K562 (cell line): ENCODE data around the gene PCSK2. TPM values are rescaled to one million over a fixed set of nuclear protein-coding genes. Genes with fewer than 3 reads are reported as not detected.

Source experiments
- ATAC-seq: fragments of 200-7000 bp; cut with Tn5 transposase; 3 replicates; pipeline ENCODE4 v1.9.1; 2020; ENCODE audit warnings: moderate library complexity
- BruUV-seq: library from RNA; stranded (reverse); fragments of 400-500 nt; replicated peaks from 2 replicates; lab custom pipeline; 2021; lab: Mats Ljungman, UMichigan
- CTCF ChIA-PET: fragments of 300-600 bp; formaldehyde crosslinking; extraction: SDS; loops from one replicate; lab custom pipeline; 2021; ENCODE audit warnings: low intra/inter-chr PET ratio; lab: Yijun Ruan, JAX
- POLR2A ChIA-PET: fragments of 300-600, 350-650 bp; sonication (Branson Sonifier 250); formaldehyde crosslinking; extraction: SDS; loops from one replicate; lab custom pipeline; 2021; ENCODE audit warnings: antibody characterized with exemption, inconsistent platforms; lab: Yijun Ruan, JAX
- DNase-seq, 4 experiments: peaks; one replicate each; pipeline versions ENCODE4 v3.0.0 to v3.0.0-alpha.2; 2011 to 2018; ENCODE audit warnings: low spot score in 3 of 4, mixed read lengths in 3 of 4; ENCODE audit errors: extremely low read depth in 1 of 4
- FAIRE-seq: peaks from 2 replicates; lab custom pipeline; 2011; peaks lifted over from hg19 to GRCh38; lab: Jason Lieb, UNC
- H2AFZ ChIP-seq: 2 replicates; pipeline ENCODE4 v1.6.0; 2011; ENCODE audit warnings: low read depth, low read length, control low read depth, inconsistent platforms
- H3K27ac ChIP-seq: fragments of 200-600 bp; 3 replicates; pipeline ENCODE4 v1.8.0; 2011; ENCODE audit warnings: low read depth, mild to moderate bottlenecking, control low read depth, inconsistent platforms, low read length, moderate library complexity, mixed read lengths; ENCODE audit errors: extremely low read depth
- H3K27me3 ChIP-seq, 2 experiments: fragments of 300-600 bp in 1 of 2; 2 replicates in 1 of 2; 3 replicates in 1 of 2; pipeline versions ENCODE4 v1.6.0 to v1.8.0; 2011; ENCODE audit warnings: inconsistent platforms in 2 of 2, low read length in 2 of 2, mild to moderate bottlenecking in 1 of 2, mixed read lengths in 1 of 2, moderate library complexity in 1 of 2; ENCODE audit not compliant: control insufficient read depth in 2 of 2, insufficient read depth in 2 of 2
- H3K36me3 ChIP-seq: fragments of 300-600 bp; 3 replicates; pipeline ENCODE4 v1.8.0; 2011; ENCODE audit warnings: mild to moderate bottlenecking, low read length, inconsistent platforms; ENCODE audit not compliant: control insufficient read depth, insufficient read depth
- H3K4me1 ChIP-seq, 2 experiments: fragments of 200-600 bp in 1 of 2; replicated peaks in 1 of 2; 2 replicates in 1 of 2; 3 replicates in 1 of 2; pipeline versions ENCODE4 v1.5.1 to v1.8.0; 2011; ENCODE audit warnings: inconsistent platforms in 2 of 2, low read length in 2 of 2, mild to moderate bottlenecking in 1 of 2, mixed read lengths in 1 of 2, moderate library complexity in 1 of 2; ENCODE audit not compliant: control insufficient read depth in 2 of 2, insufficient read depth in 2 of 2
- H3K4me2 ChIP-seq: 2 replicates; pipeline ENCODE4 v1.6.1; 2011; ENCODE audit warnings: low read length, control low read depth, inconsistent platforms, mixed read lengths; ENCODE audit not compliant: insufficient read depth
- H3K4me3 ChIP-seq: fragments of 200-600 bp; sonication (generic), shearing (Covaris generic); 2 replicates; pipeline ENCODE4 v1.5.1; 2016; ENCODE audit warnings: control low read depth, inconsistent platforms
- H3K79me2 ChIP-seq: fragments of 200-600 bp; 3 replicates; pipeline ENCODE4 v1.8.0; 2011; ENCODE audit warnings: low read length, inconsistent platforms; ENCODE audit not compliant: control insufficient read depth, insufficient read depth
- H3K9ac ChIP-seq, 2 experiments: 2 replicates each; pipeline versions ENCODE4 v1.6.0 to v1.6.1; 2011; ENCODE audit warnings: low read depth in 2 of 2, low read length in 2 of 2, control low read depth in 1 of 2, inconsistent platforms in 1 of 2, mild to moderate bottlenecking in 1 of 2, mixed read lengths in 1 of 2; ENCODE audit not compliant: insufficient read depth in 1 of 2
- H3K9me1 ChIP-seq: one replicate; pipeline ENCODE4 v1.6.0; 2011; ENCODE audit warnings: inconsistent platforms, mild to moderate bottlenecking, low read length, moderate library complexity; ENCODE audit not compliant: control insufficient read depth, insufficient read depth
- H3K9me3 ChIP-seq: replicated peaks from 2 replicates; pipeline ENCODE4 v1.5.1; 2011; ENCODE audit warnings: low read depth, low read length, inconsistent platforms; ENCODE audit not compliant: control insufficient read depth, insufficient read depth
- H4K20me1 ChIP-seq: replicated peaks from 2 replicates; pipeline ENCODE4 v1.6.1; 2011; ENCODE audit warnings: low read length, inconsistent platforms, mixed read lengths; ENCODE audit not compliant: control insufficient read depth, insufficient read depth
- ATF3 ChIP-seq, 2 experiments: fragments of 450-650 bp in 1 of 2; sonication (generic) in 1 of 2; formaldehyde crosslinking in 1 of 2; IDR thresholded peaks in 1 of 2; conservative IDR thresholded peaks in 1 of 2; 2 replicates each; pipeline versions ENCODE4 v1.6.1 to v1.8.1; 2016 to 2023; ENCODE audit warnings: mild to moderate bottlenecking in 2 of 2, moderate library complexity in 2 of 2, inconsistent platforms in 1 of 2, missing genetic modification reagents in 1 of 2
- GTF2B ChIP-seq: IDR thresholded peaks from 2 replicates; pipeline ENCODE4 v1.6.1; 2011; ENCODE audit not compliant: insufficient read length; ENCODE audit errors: extremely low read depth
- LARP7 ChIP-seq: fragments of 450-650 bp; IDR thresholded peaks from 2 replicates; pipeline ENCODE4 v1.6.1; 2016
- MECOM ChIP-seq: fragments of 250-450 bp; sonication (Bioruptor Pico); IDR thresholded peaks from 2 replicates; pipeline ENCODE4 v1.8.0; 2022; ENCODE audit warnings: inconsistent platforms
- NFIC ChIP-seq: fragments of 450-650 bp; IDR thresholded peaks from 2 replicates; pipeline ENCODE4 v1.6.1; 2017; ENCODE audit warnings: mild to moderate bottlenecking, inconsistent platforms
- TARDBP ChIP-seq: fragments of 450-650 bp; IDR thresholded peaks from 2 replicates; pipeline ENCODE4 v1.6.1; 2016
- ZNF324 ChIP-seq: fragments of 250-450 bp; sonication (Bioruptor Pico); IDR thresholded peaks from 2 replicates; pipeline ENCODE4 v1.4.0; 2020; ENCODE audit warnings: mild to moderate bottlenecking
- WGBS: fragments of 100-300 bp; shearing (Covaris generic); methylation state at CpG from one replicate; pipeline ENCODE4 v1.1.6; 2016; ENCODE audit warnings: low coverage, mixed read lengths; ENCODE audit not compliant: insufficient coverage; ENCODE audit errors: missing lambda C conversion rate; 5-methylcytosine and 5-hydroxymethylcytosine counted together
- in situ Hi-C: fragments of 300-500 bp; cut with MboI; formaldehyde crosslinking; loops from 4 replicates; pipeline ENCODE4 v1.15.0; 2018; ENCODE audit warnings: inconsistent platforms, mixed read lengths
- intact Hi-C: fragments of 100-400 bp; cut with micrococcal nuclease; formaldehyde crosslinking; loops from 2 replicates; pipeline ENCODE4 v1.14.2; 2022
- polyA plus RNA-seq, 8 experiments: library from polyadenylated mRNA; depleted of rRNA in 4 of 8; stranded (reverse) in 5 of 8; unstranded in 3 of 8; fragments of >200 nt; fragmentation: Nextera tagmentation in 2 of 8; fragmentation: Illumina TruSeq in 1 of 8; extraction: Ambion mirVana in 2 of 8; extraction: Trizol in 1 of 8; gene quantifications; 2 replicates each; pipeline versions ENCODE4 v1.2.1 to v1.2.3, GENCODE V29; 2011 to 2014; ENCODE audit warnings: inconsistent platforms in 1 of 8, missing spikeins in 1 of 8
- total RNA-seq, 7 experiments: library from RNA; depleted of rRNA in 6 of 7; stranded (reverse); fragments of >200 nt in 6 of 7; fragmentation: Illumina TruSeq in 2 of 7; extraction: Trizol in 2 of 7; gene quantifications; 2 replicates each; pipeline versions ENCODE4 v1.2.1 to v1.2.3, GENCODE V29; 2011 to 2021; ENCODE audit warnings: low replicate concordance in 1 of 7
- TF ChIP-seq, protein P1 (sequence below): IDR thresholded peaks from 2 replicates; pipeline ENCODE4 v1.6.1; 2016; ENCODE audit warnings: missing genetic modification characterization, missing compliant biosample characterization

The PCSK2 gene
- total and polyA plus RNA-seq, 9 of the 15 experiments (the other 6 are each of a cell fraction or from before 2014, with no cell fraction given) = 0.04 to 0.07 (median 0.05) TPM; not detected in 6

DNA sequence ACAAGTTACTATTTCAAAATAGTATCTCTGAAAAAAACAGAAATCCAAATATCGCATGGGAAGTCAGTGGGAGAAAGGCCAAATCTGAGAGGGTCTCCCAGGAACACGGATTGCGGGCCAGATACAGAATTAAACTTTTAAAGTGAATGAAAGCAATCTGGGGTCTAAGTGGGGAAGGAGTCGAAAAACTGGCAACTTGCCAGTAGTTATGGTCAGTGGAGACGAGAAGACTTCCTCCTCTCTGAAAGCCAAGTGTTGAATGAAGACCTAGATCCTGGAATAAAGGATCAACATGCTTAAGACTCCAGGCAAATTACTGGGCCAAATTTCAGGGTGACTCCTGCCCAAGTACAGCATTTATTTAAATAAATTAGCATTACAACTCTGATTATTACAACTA, 180.7 kb downstream of the PCSK2 start:
- intact Hi-C loops = no loop called here
- H3K27ac ChIP-seq = no peak overlapping the region
- no peak overlapping the region for H3K9ac ChIP-seq
- TF ChIP-seq, protein P1, sequence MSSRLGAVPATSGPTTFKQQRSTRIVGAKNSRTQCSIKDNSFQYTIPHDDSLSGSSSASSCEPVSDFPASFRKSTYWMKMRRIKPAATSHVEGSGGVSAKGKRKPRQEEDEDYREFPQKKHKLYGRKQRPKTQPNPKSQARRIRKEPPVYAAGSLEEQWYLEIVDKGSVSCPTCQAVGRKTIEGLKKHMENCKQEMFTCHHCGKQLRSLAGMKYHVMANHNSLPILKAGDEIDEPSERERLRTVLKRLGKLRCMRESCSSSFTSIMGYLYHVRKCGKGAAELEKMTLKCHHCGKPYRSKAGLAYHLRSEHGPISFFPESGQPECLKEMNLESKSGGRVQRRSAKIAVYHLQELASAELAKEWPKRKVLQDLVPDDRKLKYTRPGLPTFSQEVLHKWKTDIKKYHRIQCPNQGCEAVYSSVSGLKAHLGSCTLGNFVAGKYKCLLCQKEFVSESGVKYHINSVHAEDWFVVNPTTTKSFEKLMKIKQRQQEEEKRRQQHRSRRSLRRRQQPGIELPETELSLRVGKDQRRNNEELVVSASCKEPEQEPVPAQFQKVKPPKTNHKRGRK (tag) = no peak
- TF ChIP-seq ZNF324 (CRISPR knock-in tag) (no peak), NFIC (peak; percentile 52), TARDBP (no peak)
- TF ChIP-seq, all 486 proteins: peak for 1
- Histone ChIP-seq H3K36me3 (no peaks in the 10 kb centered on the region), H3K4me3 (no peak overlapping the region), H3K79me2 (no peaks in the 10 kb centered on the region), H3K9me1 (no peaks in the 10 kb centered on the region), H3K4me1 (no peaks in the 10 kb centered on the region), H4K20me1 (no peaks in the 10 kb centered on the region), H2AFZ (no peak overlapping the region), H3K4me2 (no peak overlapping the region), H3K27me3 (no peaks in the 10 kb centered on the region; a peak in 1 of 5 replicates), H3K9me3 (no peaks in the 10 kb centered on the region)
- ATAC-seq (no peak), DNase-seq (no peak), FAIRE-seq (no peak)
- ChIA-PET CTCF (no interaction called here), POLR2A (no interaction called here)
- 0% methylated on average over 4 of the region's 5 CpGs for WGBS
- in situ Hi-C loops = no loop called here
- BruUV-seq = no TSS peak

DNA sequence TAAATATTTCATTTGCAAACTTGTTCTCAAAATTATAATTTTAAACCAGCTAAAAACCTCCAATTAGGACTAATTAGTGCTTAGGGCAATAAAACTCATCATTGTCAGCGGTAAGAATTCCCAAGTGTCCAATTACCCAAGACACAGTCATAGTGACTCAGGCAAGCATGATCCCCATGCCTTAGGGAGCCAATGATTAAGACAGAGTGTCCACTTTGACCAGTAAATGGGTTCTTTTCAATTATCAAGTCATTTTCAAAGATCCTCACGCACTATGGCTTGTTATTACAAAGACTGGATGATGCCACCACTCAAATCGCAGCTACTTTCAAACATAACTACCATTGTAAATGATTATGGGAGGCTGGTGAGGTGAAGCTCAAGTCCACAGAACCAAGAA, 190.4 kb downstream of the PCSK2 start:
- no peak for ATAC-seq
- H2AFZ ChIP-seq = no peak overlapping the region
- no peak overlapping the region for H3K27ac ChIP-seq
- CTCF ChIA-PET = no interaction called here
- intact Hi-C loops = no loop called here
- DNase-seq = no peak
- no peaks in the 10 kb centered on the region for H3K36me3 ChIP-seq
- H3K9me3 ChIP-seq = no peaks in the 10 kb centered on the region
- FAIRE-seq = no peak
- H3K9ac ChIP-seq = no peak overlapping the region
- no peak for TF ChIP-seq MECOM (CRISPR knock-in tag)
- TF ChIP-seq LARP7 = no peak
- no peak for TF ChIP-seq GTF2B
- no peak for TF ChIP-seq ATF3 (IDR thresholded peaks at IDR 0.05)
- no peak for TF ChIP-seq ATF3 (CRISPR knock-in tag; conservative IDR thresholded peaks at IDR 0.05)
- TF ChIP-seq, all 486 proteins: peak for 0
- no TSS peak for BruUV-seq
- Histone ChIP-seq H3K4me2 (no peak overlapping the region), H4K20me1 (no peaks in the 10 kb centered on the region), H3K4me3 (no peak overlapping the region), H3K9me1 (no peaks in the 10 kb centered on the region), H3K27me3 (no peaks in the 10 kb centered on the region), H3K4me1 (no peaks in the 10 kb centered on the region), H3K79me2 (no peaks in the 10 kb centered on the region)
- in situ Hi-C loops = no loop called here
- POLR2A ChIA-PET = no interaction called here
- WGBS = 0% methylated on average over 3 of the region's 3 CpGs
